ENCODE measurements around the gene BRAT1.

BRAT1 gene

GRCh38 chr7:2495418-2496299 lies 59.7 kb downstream of the BRAT1 start:
- TF ChIP-seq ZNF274 (IDR thresholded peaks at IDR 0.05; ENCODE audit: low read depth, low read length): no peak
- no peak overlapping the region for H3K4me3 ChIP-seq (ENCODE audit: low read length)

- no peak for TF ChIP-seq ZNF274 (IDR thresholded peaks at IDR 0.05; ENCODE audit: low read depth, low read length)
- H3K4me3 ChIP-seq (ENCODE audit: low read length): no peak overlapping the region
These were observed 60.9 kb downstream of the BRAT1 start for GRCh38 chr7:2494191-2495130.

- no peak for TF ChIP-seq ZNF274 (IDR thresholded peaks at IDR 0.05; ENCODE audit: low read depth, low read length)
- H3K4me3 ChIP-seq (ENCODE audit: low read length): no peak overlapping the region
These were observed 61.8 kb downstream of the BRAT1 start for GRCh38 chr7:2493205-2494164.

- H3K4me3 ChIP-seq (ENCODE audit: low read length): no peak overlapping the region
- no peak for TF ChIP-seq ZNF274 (IDR thresholded peaks at IDR 0.05; ENCODE audit: low read depth, low read length)
These were observed 63.3 kb downstream of the BRAT1 start for GRCh38 chr7:2492038-2492437.

GRCh38 chr7:2490181-2490651 lies 65.1 kb downstream of the BRAT1 start:
- no peak for TF ChIP-seq ZNF274 (IDR thresholded peaks at IDR 0.05; ENCODE audit: low read depth, low read length)
- H3K4me3 ChIP-seq (ENCODE audit: low read length): no peak overlapping the region

DNA sequence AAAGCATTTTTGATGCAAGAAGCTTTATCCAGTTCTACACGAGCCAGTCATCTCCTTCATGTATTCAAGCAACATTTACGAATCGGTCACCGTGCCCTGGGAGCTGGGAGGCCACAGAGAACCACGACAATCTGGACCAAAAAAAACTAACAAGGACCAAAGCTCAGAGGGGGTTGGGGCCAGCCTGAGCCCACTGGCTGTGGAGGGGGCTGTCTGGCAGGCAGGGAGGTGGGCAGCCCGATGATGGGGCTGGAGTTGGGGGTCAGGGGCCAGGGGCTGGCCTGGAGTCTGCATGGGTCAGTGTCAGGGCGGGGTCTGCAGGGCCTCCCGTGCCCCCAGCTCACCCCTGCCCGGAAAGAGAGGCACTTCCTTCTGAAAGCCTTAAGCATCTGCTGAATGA lies 66.6 kb downstream of the BRAT1 start:
- TF ChIP-seq ZNF274 (IDR thresholded peaks at IDR 0.05; ENCODE audit: low read depth, low read length): no peak

DNA sequence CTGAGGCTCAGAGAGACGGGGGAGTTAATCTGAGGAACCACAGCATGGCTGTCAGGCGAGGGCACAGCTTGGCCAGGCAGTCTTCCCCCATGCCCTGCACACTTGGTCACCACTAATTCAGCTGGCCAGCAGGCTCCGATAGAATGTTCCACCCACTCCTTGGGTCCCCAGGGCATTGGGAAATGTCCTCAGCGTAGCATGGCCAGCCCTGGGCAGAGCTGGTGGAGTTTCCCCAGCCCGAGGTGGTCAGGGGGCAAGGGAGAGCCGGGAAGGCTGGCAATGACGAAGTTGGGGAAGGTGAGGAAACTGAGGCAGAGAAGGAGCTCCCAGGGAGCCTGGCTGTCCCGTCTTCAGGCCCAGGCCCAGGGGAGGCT lies 67.1 kb downstream of the BRAT1 start:
- no peak for TF ChIP-seq ZNF274 (IDR thresholded peaks at IDR 0.05; ENCODE audit: low read depth, low read length)
- no peak overlapping the region for H3K4me3 ChIP-seq (ENCODE audit: low read length)

More for the DNA sequence above, 66.6 kb downstream of the BRAT1 start:
- H3K4me3 ChIP-seq (ENCODE audit: low read length): no peak overlapping the region

All from GM08714 (cell line).